ENCODE measurements around the gene PRR3. TPM values are rescaled to one million over a fixed set of nuclear protein-coding genes. Genes with fewer than 3 reads are reported as not detected.
A peak's percentile ranks its signal among the peaks of the same experiment; 100 is the strongest.
"Not testable (repeated sequence)": the region's sequence is repeated elsewhere in the genome, so short reads cannot be mapped to it uniquely, and the experiment has no call there.

The PRR3 gene
- total RNA-seq, 1 experiment from 2014 or later, result 13.1 TPM

DNA sequence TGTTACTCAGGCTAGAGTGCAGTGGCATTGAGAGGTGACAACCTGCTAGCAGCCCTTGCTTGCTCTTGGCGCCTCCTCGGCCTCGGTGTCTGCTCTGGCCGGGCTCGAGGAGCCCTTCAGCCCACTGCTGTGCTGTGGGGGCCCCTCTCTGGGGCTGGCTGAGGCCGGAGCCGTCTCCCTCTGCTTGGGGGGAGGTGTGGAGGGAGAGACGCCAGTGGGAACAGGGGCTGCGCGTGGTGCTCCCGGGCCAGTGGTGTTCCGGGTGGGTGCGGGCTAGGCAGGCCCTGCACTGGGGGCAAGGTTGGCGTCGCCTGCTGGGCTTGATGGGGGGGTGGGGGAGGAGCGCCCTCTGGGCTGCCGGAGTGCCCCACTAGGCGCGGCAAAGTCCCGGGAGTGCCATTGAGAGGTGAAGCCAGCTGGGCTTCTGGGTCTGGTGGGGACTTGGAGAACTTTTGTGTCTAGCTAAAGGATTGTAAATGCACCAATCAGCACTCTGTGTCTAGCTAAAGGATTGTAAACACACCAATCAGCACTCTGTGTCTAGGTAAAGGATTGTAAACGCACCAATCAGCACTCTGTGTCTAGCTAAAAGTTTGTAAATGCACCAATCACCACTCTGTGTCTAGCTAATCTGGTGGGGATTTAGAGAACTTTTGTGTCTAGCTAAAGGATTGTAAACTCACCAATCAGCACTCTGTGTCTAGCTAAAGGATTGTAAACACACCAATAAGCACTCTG lies 39.2 kb upstream of the PRR3 start:
- Mint-ChIP-seq H3K4me1 (peaks cover 19% of the 10 kb centered on the region), H3K9me3 (peaks cover 29% of the 10 kb centered on the region), H3K27me3 (ENCODE audit: low read depth) (peaks cover 21% of the 10 kb centered on the region), H3K36me3 (peaks cover 25% of the 10 kb centered on the region)
- POLR2A ChIA-PET; H3K4me3 Mint-ChIP-seq; H3K27ac Mint-ChIP-seq; ATAC-seq; DNase-seq (ENCODE audit: low spot score): not testable (repeated sequence)
- CTCF ChIA-PET, result interaction anchor here (0.6 to 3.3 kb wide), 3 partner anchors 18 to 27 kb away, joined by 3 to 16 read pairs (median 10); no protein-coding TSS in a partner anchor
- TF ChIP-seq NFYB (CRISPR knock-in tag; conservative IDR thresholded peaks at IDR 0.05; ENCODE audit: low read depth), result peak; percentile 66

DNA sequence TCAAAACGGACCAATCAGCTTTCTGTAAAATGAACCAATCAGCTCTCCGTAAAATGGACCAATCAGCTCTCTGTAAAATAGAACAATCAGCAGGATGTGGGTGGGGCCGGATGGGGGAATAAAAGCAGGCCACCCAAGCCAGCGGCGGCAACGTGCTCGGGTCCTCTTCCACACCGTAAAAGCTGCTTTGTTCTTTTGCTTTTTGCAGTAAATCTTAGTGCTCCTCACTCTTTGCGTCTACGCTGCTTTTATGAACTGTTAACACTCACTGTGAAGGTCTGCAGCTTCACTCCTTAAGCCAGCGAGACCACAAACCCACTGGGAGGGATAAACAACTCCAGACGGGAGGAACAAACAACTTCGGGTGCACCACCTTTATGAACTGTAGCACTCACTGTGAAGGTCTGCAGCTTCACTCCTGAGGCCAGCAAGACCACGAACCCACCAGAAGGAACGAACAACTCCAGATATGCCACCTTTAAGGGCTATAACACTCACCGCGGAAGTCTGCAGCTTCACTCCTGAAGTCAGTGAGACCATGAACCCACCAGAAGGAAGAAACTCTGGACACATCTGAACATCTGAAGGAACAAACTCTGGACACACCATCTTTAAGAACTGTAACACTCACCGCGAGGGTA lies 38.5 kb upstream of the PRR3 start:
- DNase-seq (ENCODE audit: low spot score); H3K27ac Mint-ChIP-seq; ATAC-seq; POLR2A ChIA-PET; H3K4me3 Mint-ChIP-seq: not testable (repeated sequence)
- Mint-ChIP-seq H3K4me1 (peaks cover 19% of the 10 kb centered on the region), H3K27me3 (ENCODE audit: low read depth) (peaks cover 28% of the 10 kb centered on the region), H3K36me3 (peaks cover 25% of the 10 kb centered on the region), H3K9me3 (peaks cover 29% of the 10 kb centered on the region)
- CTCF ChIA-PET, result interaction anchor here (0.6 to 3.3 kb wide), 3 partner anchors 19 to 26 kb away, joined by 3 to 16 read pairs (median 10); no protein-coding TSS in a partner anchor

DNA sequence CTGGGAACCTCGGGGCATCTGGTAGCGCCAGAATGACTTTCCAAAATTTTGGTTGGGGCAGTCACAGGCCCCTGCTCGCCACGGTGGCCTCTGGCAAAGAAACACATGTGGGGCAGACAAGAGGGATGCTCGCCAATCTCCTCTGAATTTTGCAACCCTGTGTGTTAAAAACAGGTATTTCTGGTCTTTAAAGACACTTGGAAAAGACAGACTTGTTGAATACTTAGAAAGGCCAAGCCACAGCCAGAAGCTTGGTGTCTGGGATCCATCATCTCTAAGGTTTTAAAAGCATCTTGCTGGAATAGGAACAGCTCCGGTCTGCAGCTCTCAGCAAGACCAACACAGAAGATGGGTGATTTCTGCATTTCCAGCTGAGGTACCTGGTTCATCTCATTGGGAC lies 36.6 kb upstream of the PRR3 start:
- Mint-ChIP-seq H3K36me3 (peaks cover 25% of the 10 kb centered on the region), H3K27ac (no peak overlapping the region), H3K4me1 (peaks cover 3% of the 10 kb centered on the region; the same call in 1 of the 2 replicates), H3K27me3 (ENCODE audit: low read depth) (peaks cover 45% of the 10 kb centered on the region), H3K9me3 (peaks cover 29% of the 10 kb centered on the region), H3K4me3 (no peak overlapping the region)
- CTCF ChIA-PET, result no interaction called here
- no peak for TF ChIP-seq ETV6 (CRISPR knock-in tag; IDR thresholded peaks at IDR 0.05)
- POLR2A ChIA-PET, result no interaction called here
- ATAC-seq (no peak), DNase-seq (ENCODE audit: low spot score) (no peak)

DNA sequence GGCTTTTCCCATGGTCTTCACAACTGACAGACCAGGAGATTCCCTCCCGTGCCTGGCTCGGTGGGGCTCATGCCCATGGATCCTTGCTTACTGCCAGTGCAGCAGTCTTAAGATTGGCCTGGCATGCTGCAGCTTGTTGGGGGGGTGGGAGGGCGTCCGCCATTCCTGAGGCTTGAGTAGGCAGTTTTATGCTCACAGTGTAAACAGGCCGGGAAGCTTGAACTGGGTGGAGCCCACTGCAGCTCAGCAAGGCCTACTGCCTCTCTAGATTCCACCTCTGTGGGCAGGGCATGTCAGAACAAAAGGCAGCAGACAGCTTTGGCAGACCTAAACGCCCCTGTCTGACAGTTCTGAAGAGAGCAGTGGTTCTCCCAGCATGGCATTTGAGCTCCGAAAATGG lies 36.0 kb upstream of the PRR3 start:
- H3K4me1 Mint-ChIP-seq; H3K27ac Mint-ChIP-seq; DNase-seq (ENCODE audit: low spot score); ATAC-seq; POLR2A ChIA-PET; H3K4me3 Mint-ChIP-seq: not testable (repeated sequence)
- peaks cover 25% of the 10 kb centered on the region for H3K36me3 Mint-ChIP-seq
- peaks cover 50% of the 10 kb centered on the region for H3K27me3 Mint-ChIP-seq (ENCODE audit: low read depth)
- CTCF ChIA-PET, result interaction anchor here (1.0 to 1.2 kb wide), 2 partner anchors 11 to 21 kb away, joined by 4 to 6 read pairs; no protein-coding TSS in a partner anchor
- peaks cover 29% of the 10 kb centered on the region for H3K9me3 Mint-ChIP-seq

DNA sequence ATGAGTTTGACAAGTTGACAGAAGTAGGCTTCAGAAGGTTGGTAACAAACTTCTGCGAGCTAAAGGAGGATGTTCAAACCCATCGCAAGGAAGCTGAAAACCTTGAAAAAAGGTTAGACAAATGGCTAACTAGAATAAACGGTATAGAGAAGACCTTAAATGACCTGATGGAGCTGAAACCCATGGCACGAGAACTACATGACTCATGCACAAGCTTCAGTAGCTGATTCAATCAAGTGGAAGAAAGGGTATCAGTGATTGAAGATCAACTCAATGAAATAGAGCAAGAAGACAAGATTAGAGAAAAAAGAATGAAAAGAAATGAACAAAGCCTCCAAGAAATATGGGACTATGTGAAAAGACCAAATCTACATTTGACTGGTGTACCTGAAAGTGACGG lies 35.1 kb upstream of the PRR3 start:
- Mint-ChIP-seq H3K9me3 (peaks cover 32% of the 10 kb centered on the region), H3K27me3 (ENCODE audit: low read depth) (peaks cover 50% of the 10 kb centered on the region), H3K36me3 (peaks cover 25% of the 10 kb centered on the region)
- H3K4me1 Mint-ChIP-seq; H3K27ac Mint-ChIP-seq; ATAC-seq; H3K4me3 Mint-ChIP-seq; DNase-seq (ENCODE audit: low spot score); POLR2A ChIA-PET: not testable (repeated sequence)
- CTCF ChIA-PET, result interaction anchor here (0.9 to 1.2 kb wide), 3 partner anchors 10 to 20 kb away, joined by 3 to 6 read pairs (median 4); no protein-coding TSS in a partner anchor

DNA sequence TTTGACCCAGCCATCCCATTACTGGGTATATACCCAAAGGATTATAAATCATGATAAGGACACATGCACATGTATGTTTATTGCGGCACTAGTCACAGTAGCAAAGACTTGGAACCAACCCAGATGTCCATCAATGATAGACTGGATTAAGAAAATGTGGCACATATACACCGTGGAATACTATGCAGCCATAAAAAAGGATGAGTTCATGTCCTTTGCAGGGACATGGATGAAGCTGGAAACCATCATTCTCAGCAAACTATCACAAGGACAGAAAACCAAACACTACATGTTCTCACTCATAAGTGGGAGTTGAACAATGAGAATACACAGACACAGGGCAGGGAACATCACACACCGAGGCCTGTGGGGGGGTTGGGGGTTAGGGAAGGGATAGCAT lies 30.7 kb upstream of the PRR3 start:
- H3K4me3 Mint-ChIP-seq; H3K36me3 Mint-ChIP-seq; CTCF ChIA-PET; H3K27ac Mint-ChIP-seq; H3K4me1 Mint-ChIP-seq; ATAC-seq; POLR2A ChIA-PET; DNase-seq (ENCODE audit: low spot score): not testable (repeated sequence)
- peaks cover 44% of the 10 kb centered on the region for H3K27me3 Mint-ChIP-seq (ENCODE audit: low read depth)
- H3K9me3 Mint-ChIP-seq, result peaks cover 12% of the 10 kb centered on the region

DNA sequence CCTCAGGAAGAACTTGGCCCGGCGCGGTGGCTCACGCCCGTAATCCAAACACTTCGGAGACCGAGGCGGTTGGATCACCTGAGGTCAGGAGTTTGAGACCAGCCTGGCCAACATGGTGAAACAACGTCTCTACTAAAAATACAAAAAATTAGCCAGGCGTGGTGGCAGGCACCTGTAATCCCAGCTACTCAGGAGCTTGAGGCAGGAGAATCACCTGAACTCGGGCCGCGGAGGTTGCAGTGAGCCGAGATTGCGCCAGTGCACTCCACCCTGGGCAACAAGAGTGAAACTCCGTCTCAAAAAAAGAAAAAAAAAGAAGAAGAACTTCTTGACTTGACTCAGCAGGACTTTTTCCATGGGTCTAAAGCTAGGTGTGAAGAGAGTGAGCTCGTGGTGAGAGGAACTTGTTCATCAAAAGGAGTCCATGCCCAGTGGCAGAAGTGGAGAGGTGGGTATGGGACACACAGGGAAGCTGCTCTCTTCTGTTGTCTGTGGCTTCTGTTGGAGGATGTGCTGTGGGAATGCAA lies 27.7 kb upstream of the PRR3 start:
- DNase-seq (ENCODE audit: low spot score); H3K36me3 Mint-ChIP-seq; POLR2A ChIA-PET; H3K4me1 Mint-ChIP-seq; H3K9me3 Mint-ChIP-seq; ATAC-seq; H3K4me3 Mint-ChIP-seq; H3K27ac Mint-ChIP-seq: not testable (repeated sequence)
- H3K27me3 Mint-ChIP-seq (ENCODE audit: low read depth), result peaks cover 14% of the 10 kb centered on the region
- CTCF ChIA-PET, result interaction anchor here (0.8 to 1.9 kb wide), 6 partner anchors 10 to 76 kb away, joined by 3 to 9 read pairs (median 7); no protein-coding TSS in a partner anchor

DNA sequence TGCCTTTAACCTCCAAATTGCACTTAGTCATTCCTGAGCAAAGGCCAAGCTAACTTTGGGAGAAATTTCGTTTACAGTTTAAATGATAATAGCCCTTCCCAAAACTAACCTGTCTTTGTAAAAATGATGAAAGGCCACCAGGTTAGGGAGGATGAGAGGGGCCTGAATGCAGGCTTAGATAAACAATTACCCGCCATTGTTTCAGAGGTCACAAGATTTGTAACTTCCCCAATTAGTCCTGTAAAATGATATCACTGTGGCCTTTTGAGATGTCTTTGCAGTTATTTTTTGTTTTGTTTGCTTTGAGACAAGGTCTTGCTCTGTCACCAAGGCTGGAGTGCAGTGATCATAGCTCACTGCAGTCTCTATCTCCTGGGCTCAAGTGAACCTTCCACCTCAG lies 27.1 kb upstream of the PRR3 start:
- no peak overlapping the region for H3K4me3 Mint-ChIP-seq
- H3K36me3 Mint-ChIP-seq, result no peaks in the 10 kb centered on the region
- peaks cover 8% of the 10 kb centered on the region for H3K27me3 Mint-ChIP-seq (ENCODE audit: low read depth)
- POLR2A ChIA-PET, result no interaction called here
- no peaks in the 10 kb centered on the region for H3K4me1 Mint-ChIP-seq
- ATAC-seq (no peak), DNase-seq (ENCODE audit: low spot score) (no peak)
- peaks cover 3% of the 10 kb centered on the region; the same call in 1 of the 2 replicates for H3K9me3 Mint-ChIP-seq
- H3K27ac Mint-ChIP-seq, result no peak overlapping the region
- CTCF ChIA-PET, result interaction anchor here (0.8 to 1.9 kb wide), 8 partner anchors 10 to 76 kb away, joined by 3 to 9 read pairs (median 6); no protein-coding TSS in a partner anchor
- TF ChIP-seq, protein P1, sequence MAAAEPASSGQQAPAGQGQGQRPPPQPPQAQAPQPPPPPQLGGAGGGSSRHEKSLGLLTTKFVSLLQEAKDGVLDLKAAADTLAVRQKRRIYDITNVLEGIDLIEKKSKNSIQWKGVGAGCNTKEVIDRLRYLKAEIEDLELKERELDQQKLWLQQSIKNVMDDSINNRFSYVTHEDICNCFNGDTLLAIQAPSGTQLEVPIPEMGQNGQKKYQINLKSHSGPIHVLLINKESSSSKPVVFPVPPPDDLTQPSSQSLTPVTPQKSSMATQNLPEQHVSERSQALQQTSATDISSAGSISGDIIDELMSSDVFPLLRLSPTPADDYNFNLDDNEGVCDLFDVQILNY (CRISPR knock-in tag; IDR thresholded peaks at IDR 0.05), result no peak
- TF ChIP-seq, protein P2, sequence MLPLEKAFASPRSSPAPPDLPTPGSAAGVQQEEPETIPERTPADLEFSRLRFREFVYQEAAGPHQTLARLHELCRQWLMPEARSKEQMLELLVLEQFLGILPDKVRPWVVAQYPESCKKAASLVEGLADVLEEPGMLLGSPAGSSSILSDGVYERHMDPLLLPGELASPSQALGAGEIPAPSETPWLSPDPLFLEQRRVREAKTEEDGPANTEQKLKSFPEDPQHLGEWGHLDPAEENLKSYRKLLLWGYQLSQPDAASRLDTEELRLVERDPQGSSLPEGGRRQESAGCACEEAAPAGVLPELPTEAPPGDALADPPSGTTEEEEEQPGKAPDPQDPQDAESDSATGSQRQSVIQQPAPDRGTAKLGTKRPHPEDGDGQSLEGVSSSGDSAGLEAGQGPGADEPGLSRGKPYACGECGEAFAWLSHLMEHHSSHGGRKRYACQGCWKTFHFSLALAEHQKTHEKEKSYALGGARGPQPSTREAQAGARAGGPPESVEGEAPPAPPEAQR (CRISPR knock-in tag; IDR thresholded peaks at IDR 0.05), result no peak
- TF ChIP-seq ATF1 (CRISPR knock-in tag; IDR thresholded peaks at IDR 0.05) (no peak), NR2C2 (CRISPR knock-in tag; IDR thresholded peaks at IDR 0.05) (no peak)
- TF ChIP-seq, protein P3, sequence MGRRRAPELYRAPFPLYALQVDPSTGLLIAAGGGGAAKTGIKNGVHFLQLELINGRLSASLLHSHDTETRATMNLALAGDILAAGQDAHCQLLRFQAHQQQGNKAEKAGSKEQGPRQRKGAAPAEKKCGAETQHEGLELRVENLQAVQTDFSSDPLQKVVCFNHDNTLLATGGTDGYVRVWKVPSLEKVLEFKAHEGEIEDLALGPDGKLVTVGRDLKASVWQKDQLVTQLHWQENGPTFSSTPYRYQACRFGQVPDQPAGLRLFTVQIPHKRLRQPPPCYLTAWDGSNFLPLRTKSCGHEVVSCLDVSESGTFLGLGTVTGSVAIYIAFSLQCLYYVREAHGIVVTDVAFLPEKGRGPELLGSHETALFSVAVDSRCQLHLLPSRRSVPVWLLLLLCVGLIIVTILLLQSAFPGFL (CRISPR knock-in tag; IDR thresholded peaks at IDR 0.05; ENCODE audit: borderline replicate concordance), result no peak
